ENCODE measurements around the gene SLC22A1. TPM values are rescaled to one million over a fixed set of nuclear protein-coding genes. Genes with fewer than 3 reads are reported as not detected.
"Not testable (repeated sequence)": the region's sequence is repeated elsewhere in the genome, so short reads cannot be mapped to it uniquely, and the experiment has no call there.

The SLC22A1 gene
- total RNA-seq, 1 donor from 2014 or later: 2.6 TPM

- ATAC-seq: no peak
- Histone ChIP-seq H3K36me3 (no peaks in the 10 kb centered on the region), H3K9me3 (no peaks in the 10 kb centered on the region), H3K4me1 (no peaks in the 10 kb centered on the region), H3K27ac (no peak overlapping the region), H3K4me3 (no peak overlapping the region), H3K27me3 (ENCODE audit: low read depth) (no peaks in the 10 kb centered on the region)
- intact Hi-C loops (cut with DNase I): no loop called here
- DNase-seq: no peak
- no peak for TF ChIP-seq CTCF (IDR thresholded peaks at IDR 0.05)
Measured at GRCh38 chr6:160132776-160133338, 11.2 kb downstream of the SLC22A1 start.

- DNase-seq (no peak), ATAC-seq (no peak)
- H3K9me3 ChIP-seq: no peaks in the 10 kb centered on the region
- H3K36me3 ChIP-seq: no peaks in the 10 kb centered on the region
- no peaks in the 10 kb centered on the region for H3K4me1 ChIP-seq
- no peak overlapping the region for H3K4me3 ChIP-seq
- H3K27me3 ChIP-seq (ENCODE audit: low read depth): no peaks in the 10 kb centered on the region
- no peak overlapping the region for H3K27ac ChIP-seq
- no peak for TF ChIP-seq CTCF (IDR thresholded peaks at IDR 0.05)
- intact Hi-C loops (cut with DNase I): no loop called here
Measured at GRCh38 chr6:160133441-160134336, 12.1 kb downstream of the SLC22A1 start.

GRCh38 chr6:160134337-160134751, 12.7 kb downstream of the SLC22A1 start:
- H3K4me3 ChIP-seq; H3K4me1 ChIP-seq; H3K27me3 ChIP-seq (ENCODE audit: low read depth); H3K36me3 ChIP-seq; H3K27ac ChIP-seq; DNase-seq; H3K9me3 ChIP-seq; intact Hi-C loops (cut with DNase I); ATAC-seq: not testable (repeated sequence)

GRCh38 chr6:160134779-160135547, 13.3 kb downstream of the SLC22A1 start:
- Histone ChIP-seq H3K27ac (no peak overlapping the region), H3K4me1 (no peaks in the 10 kb centered on the region), H3K9me3 (no peaks in the 10 kb centered on the region), H3K4me3 (no peak overlapping the region), H3K27me3 (ENCODE audit: low read depth) (no peaks in the 10 kb centered on the region), H3K36me3 (no peaks in the 10 kb centered on the region)
- no peak for TF ChIP-seq CTCF (IDR thresholded peaks at IDR 0.05)
- ATAC-seq (no peak), DNase-seq (no peak)
- intact Hi-C loops (cut with DNase I): no loop called here

- H3K36me3 ChIP-seq: no peaks in the 10 kb centered on the region
- H3K4me3 ChIP-seq: no peak overlapping the region
- ATAC-seq: no peak
- H3K4me1 ChIP-seq: no peaks in the 10 kb centered on the region
- no peaks in the 10 kb centered on the region for H3K9me3 ChIP-seq
- DNase-seq: no peak
- H3K27ac ChIP-seq: no peak overlapping the region
- TF ChIP-seq CTCF (IDR thresholded peaks at IDR 0.05): no peak
- H3K27me3 ChIP-seq (ENCODE audit: low read depth): no peaks in the 10 kb centered on the region
- intact Hi-C loops (cut with DNase I): no loop called here
Measured at GRCh38 chr6:160135907-160136655, 14.5 kb downstream of the SLC22A1 start.

Measured in lower lobe of right lung (tissue), 2 donors.